ELR (cell line): Measurements from ENCODE around the gene PANK3.
"Not testable (repeated sequence)": the region's sequence is repeated elsewhere in the genome, so short reads cannot be mapped to it uniquely, and the experiment has no call there.

ENCODE experiments used
- DNase-seq: peaks from one replicate; pipeline ENCODE4 v3.0.0-alpha.2; 2015; ENCODE audit warnings: low read depth

The PANK3 gene

DNA sequence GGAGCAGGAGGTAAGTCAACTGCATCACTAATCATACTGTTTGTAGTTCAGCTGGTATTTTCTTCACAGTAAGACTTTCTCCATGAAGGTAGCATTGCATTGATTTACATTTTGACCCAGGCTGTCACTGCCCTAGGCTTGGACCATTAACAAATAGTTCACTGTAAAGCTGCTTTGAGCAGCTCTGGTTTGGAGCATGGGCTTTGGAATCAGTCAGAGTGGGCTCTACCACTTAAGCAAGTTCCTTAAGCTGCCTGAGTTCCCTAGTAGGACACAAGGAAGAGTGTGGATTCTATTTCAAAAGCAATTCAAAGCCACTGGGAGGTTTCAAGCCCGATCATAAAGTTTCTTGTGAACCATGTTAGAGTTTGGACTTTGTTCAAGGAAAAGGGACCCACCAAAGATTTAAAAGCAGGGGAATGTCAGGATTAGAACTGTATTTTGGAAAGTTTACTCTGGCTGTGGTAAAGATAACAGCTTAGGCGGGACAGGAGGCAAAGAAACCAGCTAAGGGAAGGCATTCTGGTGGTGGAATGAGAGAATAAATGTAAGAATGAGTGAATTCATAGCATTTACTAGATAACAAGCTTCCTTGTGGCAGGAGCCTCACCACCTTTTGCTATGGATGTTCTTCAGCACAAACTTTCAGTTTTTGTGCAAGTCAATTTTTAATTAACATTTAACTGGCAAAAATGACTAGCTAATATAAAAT, 12.3 kb upstream of the PANK3 start:
- no peak for DNase-seq

DNA sequence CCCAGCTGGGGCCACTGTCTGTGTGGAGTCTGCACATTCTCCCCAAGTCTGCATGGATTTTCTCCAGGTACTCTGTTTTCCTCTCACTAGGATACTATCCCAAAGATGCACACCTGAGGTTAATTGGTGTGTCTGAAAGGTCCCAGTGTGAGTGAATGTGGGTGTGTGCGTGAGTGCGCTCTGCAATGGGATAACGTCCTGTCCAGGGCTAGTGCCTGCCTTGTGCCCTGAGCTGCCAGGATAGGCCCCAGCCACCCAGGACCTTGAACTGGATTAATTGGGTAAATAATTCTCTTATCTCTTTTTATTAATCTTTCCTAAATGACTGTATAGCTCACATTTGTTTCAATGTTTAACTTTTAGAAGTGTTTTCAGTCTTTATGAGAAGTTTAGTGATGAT, 11.5 kb upstream of the PANK3 start:
- no peak for DNase-seq

DNA sequence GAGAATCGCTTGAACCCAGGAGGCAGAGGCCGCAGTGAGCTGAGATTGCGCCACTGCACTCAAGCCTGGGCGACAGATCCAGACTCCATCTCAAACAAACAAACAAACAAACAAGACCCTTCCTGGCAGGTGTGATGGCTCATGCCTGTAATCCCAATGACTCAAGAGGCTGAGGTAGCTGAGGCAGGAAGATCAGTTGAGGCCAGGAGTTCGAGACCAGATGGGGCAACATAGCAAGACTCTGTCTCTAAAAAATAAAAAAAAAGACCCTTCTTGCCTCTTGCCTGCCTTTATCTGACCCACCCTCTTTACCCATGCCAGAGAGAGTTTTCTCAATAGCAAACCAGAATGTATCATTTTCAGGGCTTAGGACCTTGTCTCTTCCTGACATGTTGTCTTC, 8.8 kb upstream of the PANK3 start:
- DNase-seq = no peak

DNA sequence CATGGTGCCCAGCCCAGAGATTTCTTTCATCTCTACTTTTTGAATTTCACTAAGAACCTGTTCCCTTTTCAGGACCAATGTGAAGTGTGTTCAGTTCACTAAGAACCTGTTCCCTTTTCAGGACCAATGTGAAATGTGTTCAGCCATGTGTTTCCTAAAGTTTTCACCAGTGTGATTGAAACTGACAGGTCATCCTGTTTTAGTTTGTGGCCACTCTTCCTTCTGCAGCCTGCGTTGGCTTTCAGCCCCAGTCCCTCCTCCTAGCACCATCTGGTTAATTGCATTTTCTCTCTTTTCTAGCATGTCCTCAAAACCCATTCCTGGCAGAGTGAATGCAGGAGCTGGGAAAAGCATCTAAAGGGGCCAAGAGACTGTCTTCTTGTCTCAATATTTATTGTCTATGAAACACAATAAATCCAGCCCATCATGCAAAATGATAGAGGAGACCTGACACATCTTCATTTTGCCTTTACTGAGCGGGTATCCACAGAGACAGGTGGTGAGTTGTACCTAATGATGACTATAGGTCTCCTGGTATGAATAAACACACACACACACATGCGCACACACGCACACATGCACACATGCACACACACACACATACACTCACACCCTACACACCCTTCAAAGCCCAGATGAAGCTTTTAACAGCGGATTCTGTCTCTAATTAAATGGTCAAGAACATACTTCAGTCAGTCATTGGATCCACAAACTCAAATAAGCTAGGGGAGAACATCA, 6.1 kb upstream of the PANK3 start:
- no peak for DNase-seq

DNA sequence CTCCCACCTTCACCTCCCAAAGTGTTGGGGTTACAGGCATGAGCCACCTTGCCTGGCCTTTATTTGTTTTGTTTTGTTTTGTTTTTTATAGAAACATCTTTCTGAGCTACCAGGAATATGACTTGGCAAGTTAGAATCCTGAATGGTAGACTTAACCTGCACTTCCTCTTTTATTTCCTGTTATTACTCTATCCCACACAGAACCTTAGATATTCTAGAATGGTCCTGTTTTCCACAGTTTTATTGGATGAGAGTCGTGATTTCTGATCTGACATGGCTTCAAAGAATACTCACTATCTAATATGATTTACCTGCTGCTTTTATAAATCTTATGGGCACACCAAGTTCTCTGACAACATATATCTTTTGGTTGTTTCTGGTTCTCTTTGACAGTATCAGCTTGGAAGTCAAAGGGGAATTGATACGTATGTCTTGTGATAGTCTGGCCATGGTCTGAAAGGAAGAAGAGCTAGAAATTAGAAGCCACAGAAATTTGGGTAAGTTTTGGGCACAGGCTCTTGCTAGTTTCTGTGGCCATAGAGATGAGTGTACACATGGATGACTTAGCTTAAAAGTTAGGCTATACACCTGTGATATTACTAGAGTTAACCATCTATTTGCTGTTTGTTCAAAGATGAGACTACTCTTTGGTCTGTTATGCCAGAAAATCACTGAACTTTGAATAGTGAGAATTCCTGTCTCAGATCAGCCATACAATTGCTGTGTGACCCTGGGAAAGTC, 4.7 kb upstream of the PANK3 start:
- DNase-seq = no peak

DNA sequence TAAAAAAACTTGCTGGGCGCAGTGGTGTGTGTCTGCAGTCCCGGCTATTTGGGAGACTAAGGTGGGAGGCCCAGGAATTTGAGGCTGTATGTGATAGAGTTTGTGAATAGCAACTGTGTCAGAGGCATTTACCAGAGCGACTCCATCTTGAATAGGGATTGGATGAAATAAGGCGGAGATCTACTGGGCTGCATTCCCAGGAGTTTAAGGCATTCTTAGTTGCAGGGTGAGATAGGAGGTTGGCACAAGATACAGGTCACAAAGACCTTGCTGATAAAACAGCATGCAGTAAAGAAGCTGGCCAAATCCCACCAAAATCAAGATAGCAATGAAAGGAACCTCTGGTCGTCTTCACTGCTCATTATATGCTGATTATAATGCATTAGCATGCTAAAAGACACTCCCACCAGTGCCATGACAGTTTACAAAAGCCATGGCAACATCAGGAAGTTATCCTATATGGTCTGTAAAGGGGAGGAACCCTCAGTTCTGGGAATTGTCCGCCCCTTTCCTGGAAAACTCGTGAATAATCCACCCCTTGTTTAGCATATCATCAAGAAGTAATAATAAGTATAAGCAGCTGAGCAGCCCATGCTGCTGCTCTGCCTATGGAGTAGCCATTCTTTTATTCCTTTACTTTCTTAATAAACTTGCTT, 1.8 kb upstream of the PANK3 start:
- not testable (repeated sequence) for DNase-seq

DNA sequence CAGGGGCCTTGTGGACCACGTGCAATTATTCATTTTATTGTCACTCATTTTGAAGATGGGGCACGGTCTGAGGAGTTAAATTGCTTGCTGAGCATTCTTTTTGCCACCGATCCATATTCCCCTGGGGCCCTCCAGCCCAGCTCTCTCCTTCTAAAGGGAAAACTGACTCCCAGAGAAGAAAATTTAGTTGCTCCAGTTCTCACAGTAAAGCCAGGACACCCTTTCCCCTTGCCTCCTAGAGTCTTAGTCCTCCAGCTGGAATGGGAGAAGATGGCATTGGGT, 1.0 kb upstream of the PANK3 start:
- DNase-seq = no peak

DNA sequence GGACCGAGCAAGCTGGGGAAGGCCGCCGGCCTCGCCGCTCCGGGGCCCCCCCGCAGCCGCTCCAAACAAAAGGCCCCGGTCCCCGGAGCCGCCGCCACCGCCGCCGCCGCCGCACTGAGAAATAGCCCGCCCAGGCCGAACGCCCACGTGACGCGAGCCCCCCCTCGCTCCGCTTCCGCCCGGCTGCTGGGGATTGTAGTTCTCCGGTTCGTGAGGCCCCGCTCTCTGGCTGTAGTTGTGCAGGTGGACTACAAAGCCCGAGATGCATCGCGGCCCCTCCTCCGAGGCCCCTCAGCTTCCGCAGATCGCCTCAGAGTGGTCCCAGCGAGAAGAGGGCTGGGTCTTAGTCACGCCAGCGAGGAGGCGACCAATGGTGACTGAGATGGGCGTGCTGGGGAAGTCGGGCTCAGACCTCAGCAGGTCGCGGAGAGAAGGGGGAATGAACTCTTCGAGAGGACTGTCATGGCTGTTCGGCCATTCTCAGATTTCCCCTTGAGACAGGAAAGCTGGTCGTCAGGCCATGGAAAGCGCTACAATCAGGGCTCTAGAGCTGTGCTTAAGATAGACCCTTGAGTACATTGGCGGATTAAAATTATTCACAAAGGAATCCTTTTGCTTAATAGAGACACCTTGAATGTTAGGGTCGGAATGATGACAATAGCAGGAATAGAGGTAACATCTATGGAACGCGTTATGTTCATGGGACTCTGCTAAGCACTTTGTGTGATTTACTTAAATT, 489 bp upstream of the PANK3 start:
- DNase-seq = peak; percentile 99

DNA sequence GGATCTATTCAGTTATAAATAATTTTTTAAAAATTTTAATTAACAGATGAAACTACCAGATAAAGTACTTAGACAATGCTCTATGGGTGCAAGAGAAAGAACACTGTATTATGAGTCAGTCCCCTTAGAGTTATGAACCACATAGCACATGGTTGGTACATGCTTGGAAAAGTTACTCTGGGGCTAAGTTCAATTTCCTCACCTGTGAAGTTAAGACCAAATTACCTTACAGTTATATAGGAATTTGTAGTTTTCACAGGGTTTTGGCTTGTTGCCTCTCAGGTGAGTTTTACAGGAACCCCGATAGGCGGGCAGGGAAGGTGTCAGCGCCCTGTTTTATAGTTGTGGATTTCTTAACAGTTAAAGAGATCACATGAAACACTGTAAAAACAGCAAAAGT, 1.2 kb downstream of the PANK3 start:
- DNase-seq = peak; percentile 58

DNA sequence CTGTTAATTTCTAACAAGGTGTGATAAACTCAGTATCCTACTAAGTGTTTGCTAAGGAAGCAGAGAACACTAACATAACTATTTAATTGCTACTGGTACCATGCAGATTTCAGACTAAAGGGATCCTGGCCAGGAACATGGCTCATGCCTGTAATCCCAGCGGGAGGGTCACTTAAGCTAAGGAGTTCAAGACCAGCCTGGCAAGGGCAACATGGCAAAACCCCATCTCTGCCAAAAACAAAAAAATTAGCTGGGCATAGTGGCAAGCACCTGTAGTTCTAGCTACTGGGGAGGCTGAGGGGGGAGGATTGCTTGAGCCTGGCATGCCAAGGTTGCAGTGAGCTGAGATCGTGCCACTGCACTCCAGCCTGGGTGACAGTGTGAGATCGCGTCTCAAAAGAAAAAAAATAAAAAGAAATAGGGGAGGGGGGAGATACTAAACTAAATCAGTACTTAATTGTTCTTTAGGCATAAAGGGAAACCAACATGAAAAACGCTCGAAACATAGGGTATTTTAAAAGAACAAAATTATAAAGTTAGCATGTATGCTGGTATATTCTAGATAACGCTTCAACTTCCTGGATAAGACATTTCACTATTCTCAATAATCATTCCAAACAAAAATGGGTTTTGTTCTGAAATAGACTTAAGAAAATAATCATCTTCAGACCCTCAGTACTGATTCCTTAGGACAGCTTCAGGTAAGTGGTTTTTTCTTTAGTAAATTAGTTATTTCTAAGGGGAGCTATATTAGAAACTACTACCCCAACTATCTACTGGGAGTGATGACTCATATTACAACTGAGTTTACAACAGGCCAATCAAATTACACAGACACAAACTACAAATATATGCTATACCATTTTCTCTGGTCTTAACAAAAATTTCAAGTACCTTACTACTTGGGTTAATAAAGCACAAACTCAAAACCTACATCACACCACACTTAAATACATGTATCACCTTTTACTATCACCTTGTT, 3.5 kb downstream of the PANK3 start:
- DNase-seq = no peak

DNA sequence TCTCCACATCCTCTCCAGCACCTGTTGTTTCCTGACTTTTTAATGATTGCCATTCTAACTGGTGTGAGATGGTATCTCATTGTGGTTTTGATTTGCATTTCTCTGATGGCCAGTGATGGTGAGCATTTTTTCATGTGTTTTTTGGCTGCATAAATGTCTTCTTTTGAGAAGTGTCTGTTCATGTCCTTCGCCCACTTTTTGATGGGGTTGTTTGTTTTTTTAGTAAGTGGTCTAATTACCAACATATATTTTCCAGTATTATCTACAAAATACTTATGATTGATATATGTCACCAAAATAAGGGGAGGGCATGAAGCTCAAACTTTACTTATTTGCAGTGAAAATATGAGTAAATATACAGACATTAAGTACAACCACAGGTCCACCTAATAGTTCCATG, 5.0 kb downstream of the PANK3 start:
- not testable (repeated sequence) for DNase-seq

DNA sequence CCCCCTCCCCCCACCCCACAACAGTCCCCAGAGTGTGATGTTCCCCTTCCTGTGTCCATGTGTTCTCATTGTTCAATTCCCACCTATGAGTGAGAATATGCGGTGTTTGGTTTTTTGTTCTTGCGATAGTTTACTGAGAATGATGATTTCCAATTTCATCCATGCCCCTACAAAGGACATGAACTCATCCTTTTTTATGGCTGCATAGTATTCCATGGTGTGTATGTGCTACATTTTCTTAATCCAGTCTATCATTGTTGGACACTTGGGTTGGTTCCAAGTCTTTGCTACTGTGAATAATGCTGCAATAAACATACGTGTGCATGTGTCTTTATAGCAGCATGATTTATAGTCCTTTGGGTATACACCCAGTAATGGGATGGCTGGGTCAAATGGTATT, 5.5 kb downstream of the PANK3 start:
- not testable (repeated sequence) for DNase-seq

DNA sequence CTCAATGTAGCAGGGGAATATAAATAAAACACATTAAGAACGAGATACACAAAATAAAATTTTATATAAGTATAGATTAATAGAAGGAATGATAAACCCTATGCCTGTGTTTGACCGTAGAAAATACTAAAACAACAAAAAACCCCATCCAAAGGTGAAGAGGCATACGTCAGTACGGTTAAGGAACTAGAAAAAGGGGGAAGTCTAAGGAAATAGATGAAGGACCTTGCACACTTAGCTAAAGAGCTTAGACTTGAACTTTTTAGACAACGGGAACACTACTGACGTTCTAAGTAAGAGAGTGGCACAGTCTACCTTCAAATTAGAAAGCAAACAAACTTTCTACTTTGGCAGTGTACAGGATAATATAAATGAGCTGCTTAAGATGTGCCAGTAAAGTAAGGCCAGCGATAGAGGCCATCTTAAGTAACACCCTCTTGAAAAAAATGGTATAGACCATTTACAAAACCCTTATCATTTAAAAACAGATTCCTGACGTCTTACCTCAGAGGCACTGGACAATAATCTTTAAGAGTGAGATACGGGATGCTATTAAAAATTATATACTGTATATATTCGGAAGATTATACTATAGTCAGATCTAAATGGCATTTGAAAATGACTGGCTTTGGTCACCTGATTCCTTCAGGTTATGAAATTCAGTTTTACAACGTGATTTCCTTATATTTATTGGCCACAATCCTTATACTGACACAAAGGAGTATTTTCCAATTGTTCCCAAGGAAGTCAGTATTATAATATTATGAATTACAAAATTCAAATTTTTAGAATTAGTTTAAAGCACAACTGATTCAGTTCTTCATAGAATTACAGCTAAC, 8.5 kb downstream of the PANK3 start:
- no peak for DNase-seq

DNA sequence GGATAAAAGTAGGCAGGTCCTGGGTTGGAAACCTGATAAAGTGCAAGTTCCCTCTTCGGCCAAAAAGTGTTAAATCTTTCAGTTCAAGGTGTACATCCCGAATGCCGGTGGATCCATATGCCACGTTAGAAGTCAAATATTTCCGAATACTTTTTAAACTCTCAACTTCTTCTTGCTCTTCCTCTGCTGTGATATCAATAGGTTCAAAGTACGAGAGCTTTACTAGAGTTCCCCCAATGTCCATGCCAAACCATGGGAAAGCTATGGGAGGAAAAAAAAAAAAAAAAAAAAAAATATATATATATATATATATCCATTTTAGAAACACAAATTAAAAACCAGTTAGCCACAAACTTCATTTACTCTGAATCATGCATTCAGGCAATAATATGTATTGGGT, 10.4 kb downstream of the PANK3 start:
- no peak for DNase-seq

DNA sequence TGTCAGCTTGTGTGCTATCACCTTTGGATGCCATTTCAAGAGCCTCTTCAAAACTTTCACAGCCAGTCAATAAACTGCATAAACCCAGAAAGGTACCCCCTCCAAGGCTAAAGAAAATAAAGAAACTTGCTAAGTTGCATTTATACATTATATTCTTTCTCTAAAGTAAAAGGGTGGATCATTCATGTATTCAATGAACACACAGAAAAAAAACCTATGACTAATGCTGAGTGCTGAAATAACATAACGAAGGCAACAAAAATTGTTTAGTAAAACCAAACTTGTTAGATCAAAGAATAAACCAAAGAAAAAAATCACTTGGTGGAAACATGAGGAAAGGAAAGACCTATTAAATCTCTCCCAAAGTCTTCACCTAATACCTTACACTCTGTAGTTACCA, 15.2 kb downstream of the PANK3 start:
- DNase-seq = no peak

DNA sequence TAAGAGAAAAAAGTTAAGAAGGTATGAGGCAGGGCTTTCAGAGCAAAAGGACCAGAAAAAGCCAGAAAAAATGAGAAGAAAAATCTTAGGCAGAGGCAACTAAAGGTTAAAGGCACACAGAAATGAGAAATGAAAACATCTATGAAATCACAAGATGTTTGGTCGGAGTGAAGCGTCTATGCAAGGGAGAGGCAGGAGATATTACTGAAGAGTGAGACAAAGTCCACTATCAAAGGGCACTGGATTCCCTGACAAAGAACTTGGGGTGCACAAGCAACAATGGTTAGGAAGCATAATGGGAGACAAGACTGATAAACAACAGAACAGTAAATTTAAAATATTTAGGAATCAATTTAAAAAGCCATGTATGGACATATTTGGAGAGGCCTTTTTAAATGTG, 16.9 kb downstream of the PANK3 start:
- no peak for DNase-seq

DNA sequence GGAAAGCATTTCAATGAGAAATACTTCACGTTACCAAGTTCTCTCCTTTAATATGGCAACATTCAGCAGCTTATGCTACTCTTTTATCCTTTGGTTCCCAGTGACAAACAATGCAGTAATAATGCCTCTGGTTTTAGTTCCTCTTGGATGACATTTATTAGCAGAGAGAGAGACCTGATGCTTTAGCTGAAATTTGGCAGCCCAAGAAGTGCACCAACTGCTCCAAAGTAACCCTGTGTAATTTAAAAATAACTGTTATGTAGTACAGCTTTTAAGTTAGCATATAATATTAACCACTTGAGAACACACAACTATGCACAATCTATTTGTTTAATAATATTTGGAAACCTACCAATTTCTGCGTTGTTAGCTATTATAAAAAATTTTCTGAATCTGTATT, 21.8 kb downstream of the PANK3 start:
- DNase-seq = no peak

DNA sequence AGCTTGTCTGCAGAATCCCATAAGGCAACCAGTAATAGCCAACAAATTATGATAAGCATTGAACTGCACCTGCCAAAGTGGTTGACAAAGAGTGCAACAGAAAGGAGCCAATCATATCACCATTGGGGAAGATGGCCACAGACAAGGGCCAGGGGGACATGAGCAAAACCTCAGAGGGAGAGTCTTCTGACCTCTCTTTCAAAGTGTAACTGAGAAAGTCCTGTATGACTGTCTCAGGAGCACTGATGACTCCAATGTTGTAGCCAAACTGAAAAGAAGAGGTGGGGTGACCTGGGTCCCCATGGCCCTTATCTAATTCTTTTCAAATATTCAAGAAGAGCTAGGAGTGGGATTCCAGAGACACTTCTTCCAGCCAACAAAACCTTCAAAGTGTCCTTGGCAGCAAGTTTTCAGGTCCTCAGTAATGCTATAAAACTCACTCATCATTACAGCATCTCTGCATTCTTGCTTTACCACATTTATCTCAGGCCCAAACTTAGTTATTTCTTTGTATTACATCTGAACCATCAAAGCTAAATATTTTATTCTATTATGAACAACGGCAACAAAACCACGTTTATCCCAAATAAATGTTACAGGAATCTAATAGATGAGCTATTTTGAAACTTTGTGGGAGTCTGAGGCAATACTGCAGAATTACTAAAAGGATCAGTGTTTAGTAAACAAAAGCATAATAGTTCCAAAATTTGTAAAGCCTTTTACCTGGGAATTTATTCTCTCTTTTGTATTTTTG, 25.6 kb downstream of the PANK3 start:
- DNase-seq = no peak

DNA sequence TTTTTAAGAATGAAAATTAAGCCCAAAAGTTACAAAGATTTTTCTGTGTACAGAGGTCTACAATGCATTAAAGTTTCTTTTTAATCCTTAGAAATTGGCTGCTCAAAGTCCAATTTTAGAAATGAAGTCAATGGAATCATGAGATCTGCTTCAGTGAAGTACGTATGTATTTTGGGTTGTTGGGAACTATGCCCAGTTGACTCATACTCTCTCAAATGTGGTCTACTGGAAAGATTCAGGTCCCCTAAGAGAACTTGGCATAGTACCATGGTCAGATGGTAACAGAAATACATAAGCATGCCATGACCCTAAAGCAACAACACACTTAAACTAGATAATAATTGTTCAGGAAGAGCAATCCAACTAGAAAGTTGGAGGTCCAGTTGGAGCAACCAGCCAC, 27.0 kb downstream of the PANK3 start:
- DNase-seq = peak; percentile 24
